Sciatic nerve (tissue), 2 donors: ENCODE results near the gene ACO2. TPM values are rescaled to one million over a fixed set of nuclear protein-coding genes. Genes with fewer than 3 reads are reported as not detected.

Experiments
- ATAC-seq: fragments of 200-7000 bp; cut with Tn5 transposase; one replicate; pipeline ENCODE4 v1.9.1; 2020; ENCODE audit warnings: mild to moderate bottlenecking, moderate library complexity
- DNase-seq: peaks from one replicate; pipeline ENCODE4 v3.0.0-alpha.2; 2020; ENCODE audit warnings: low spot score
- intact Hi-C: fragments of 100-400 bp; cut with DNase I; formaldehyde crosslinking; loops from one replicate; pipeline ENCODE4 v1.14.2; 2022
- total RNA-seq: library from RNA; stranded (reverse); fragmentation: NEBNext Ultra II Directional; extraction: Animal tissue kit (Norgen Biotek cat#: 25700); gene quantifications from one replicate; pipeline ENCODE4 v1.2.1, GENCODE V29; 2021
- donor health status: DM: no; HTN: no; CAD: no.
- donor health status: DM: no; HTN: no; CAD: no.

Gene ACO2
- total RNA-seq, 1 donor from 2014 or later, result 68.0 TPM

- intact Hi-C loops, result loop anchor here (10.0 kb wide), 1 partner anchor 64 kb away; no protein-coding TSS in a partner anchor
- no peak for DNase-seq
- no peak for ATAC-seq
These were observed 62.2 kb downstream of the ACO2 start for GRCh38 chr22:41530890-41531714.

- DNase-seq (no peak), ATAC-seq (no peak)
- intact Hi-C loops, result loop anchor here (10.0 kb wide), 1 partner anchor 63 kb away; no protein-coding TSS in a partner anchor
These were observed 63.0 kb downstream of the ACO2 start for GRCh38 chr22:41531715-41532477.

GRCh38 chr22:41532908-41533825 is 64.2 kb downstream of the ACO2 start:
- intact Hi-C loops, result loop anchor here (10.0 kb wide), 1 partner anchor 62 kb away; no protein-coding TSS in a partner anchor
- ATAC-seq (peak; percentile 60), DNase-seq (peak; percentile 85)

GRCh38 chr22:41534219-41534618 is 65.3 kb downstream of the ACO2 start:
- no peak for ATAC-seq
- intact Hi-C loops, result loop anchor here (10.0 kb wide), 1 partner anchor 61 kb away; no protein-coding TSS in a partner anchor
- DNase-seq, result no peak

GRCh38 chr22:41535244-41535643 is 66.3 kb downstream of the ACO2 start:
- ATAC-seq, result no peak

GRCh38 chr22:41537203-41537602 is 68.3 kb downstream of the ACO2 start:
- intact Hi-C loops, result loop anchor here (10.0 kb wide), 1 partner anchor 58 kb away; no protein-coding TSS in a partner anchor
- ATAC-seq (no peak), DNase-seq (no peak)

More at GRCh38 chr22:41535244-41535643, 66.3 kb downstream of the ACO2 start:
- intact Hi-C loops, result loop anchor here (10.0 kb wide), 1 partner anchor 60 kb away; no protein-coding TSS in a partner anchor
- no peak for DNase-seq

- intact Hi-C loops, result loop anchor here (10.0 kb wide), 1 partner anchor 56 kb away; no protein-coding TSS in a partner anchor
- ATAC-seq (no peak), DNase-seq (no peak)
These were observed 69.7 kb downstream of the ACO2 start for GRCh38 chr22:41538583-41538982.

GRCh38 chr22:41539146-41540005 is 70.5 kb downstream of the ACO2 start:
- DNase-seq (no peak), ATAC-seq (no peak)
- intact Hi-C loops, result loop anchor here (10.0 kb wide), 1 partner anchor 55 kb away; no protein-coding TSS in a partner anchor

GRCh38 chr22:41540006-41540315 is 71.0 kb downstream of the ACO2 start:
- ATAC-seq (no peak), DNase-seq (no peak)
- intact Hi-C loops, result no loop called here

GRCh38 chr22:41540365-41540764 is 71.4 kb downstream of the ACO2 start:
- no peak for ATAC-seq
- DNase-seq, result no peak
- intact Hi-C loops, result no loop called here

GRCh38 chr22:41541484-41541883 is 72.6 kb downstream of the ACO2 start:
- intact Hi-C loops, result no loop called here
- DNase-seq, result no peak
- ATAC-seq, result no peak

- intact Hi-C loops, result no loop called here
- DNase-seq (no peak), ATAC-seq (no peak)
These were observed 73.3 kb downstream of the ACO2 start for GRCh38 chr22:41542224-41542623.

- ATAC-seq (peak; percentile 99), DNase-seq (peak; percentile 99)
- intact Hi-C loops, result no loop called here
These were observed 75.1 kb downstream of the ACO2 start, which contains the start of gene POLR3H for GRCh38 chr22:41543854-41544670. Gene POLR3H, minus strand, starts transcription at chr22:41544470. Its CDS starts 369 bp downstream, at chr22:41544101.

- intact Hi-C loops, result no loop called here
- DNase-seq (no peak), ATAC-seq (peak; percentile 18)
These were observed 76.0 kb downstream of the ACO2 start for GRCh38 chr22:41544671-41545476.

GRCh38 chr22:41548830-41549211 is 79.9 kb downstream of the ACO2 start:
- DNase-seq (no peak), ATAC-seq (no peak)
- intact Hi-C loops, result no loop called here

- no peak for ATAC-seq
- DNase-seq, result no peak
- intact Hi-C loops, result no loop called here
These were observed 82.1 kb downstream of the ACO2 start for GRCh38 chr22:41550952-41551491.
